HepG2 (cell line): Measurements from ENCODE around the gene EMC8. TPM values are rescaled to one million over a fixed set of nuclear protein-coding genes. Genes with fewer than 3 reads are reported as not detected.

Experiments used
- ATAC-seq: fragments of 200-7000 bp; cut with Tn5 transposase; 3 replicates; pipeline ENCODE4 v1.9.1; 2020; ENCODE audit warnings: mild to moderate bottlenecking, moderate library complexity
- BruUV-seq: library from RNA; stranded (reverse); fragments of 400-500 nt; replicated peaks from 2 replicates; lab custom pipeline; 2021; lab: Mats Ljungman, UMichigan
- CTCF ChIA-PET: fragments of 300-600 bp; formaldehyde crosslinking; extraction: SDS; loops from one replicate; lab custom pipeline; 2021; ENCODE audit warnings: low total read pairs, inconsistent platforms, low intra/inter-chr PET ratio; lab: Yijun Ruan, JAX
- POLR2A ChIA-PET: fragments of 350-600 bp; sonication (Branson Sonifier 250); formaldehyde crosslinking; loops from one replicate; lab custom pipeline; 2020; ENCODE audit warnings: antibody characterized with exemption, inconsistent platforms; lab: Yijun Ruan, JAX
- DNase-seq: peaks from one replicate; pipeline ENCODE4 v3.0.0-alpha.2; 2015; ENCODE audit warnings: low spot score
- FAIRE-seq: peaks from 3 replicates; lab custom pipeline; 2011; peaks lifted over from hg19 to GRCh38; lab: Jason Lieb, UNC
- H2AFZ ChIP-seq: one replicate; pipeline ENCODE4 v1.6.1; 2011; ENCODE audit warnings: low read length, inconsistent platforms
- H3K27ac ChIP-seq: fragments of 300-600 bp; 3 replicates; pipeline ENCODE4 v1.8.0; 2011; ENCODE audit warnings: mixed run types, mild to moderate bottlenecking, mixed read lengths, low read length, inconsistent platforms; ENCODE audit not compliant: insufficient read depth; ENCODE audit errors: extremely low read length
- H3K27me3 ChIP-seq, 2 experiments: fragments of 200-600 bp in 1 of 2; 2 replicates in 1 of 2; 3 replicates in 1 of 2; pipeline versions ENCODE4 v1.6.0 to v1.8.0; 2011; ENCODE audit warnings: low read length in 2 of 2, mild to moderate bottlenecking in 2 of 2, moderate library complexity in 2 of 2, inconsistent platforms in 1 of 2; ENCODE audit not compliant: insufficient read depth in 2 of 2, control insufficient read depth in 1 of 2
- H3K36me3 ChIP-seq, 2 experiments: fragments of 200-600 bp in 1 of 2; replicated peaks in 1 of 2; 2 replicates in 1 of 2; 3 replicates in 1 of 2; pipeline versions ENCODE4 v1.5.1 to v1.8.0; 2011; ENCODE audit warnings: low read length in 2 of 2, inconsistent platforms in 1 of 2; ENCODE audit not compliant: insufficient read depth in 2 of 2, control insufficient read depth in 1 of 2
- H3K4me1 ChIP-seq: 2 replicates; pipeline ENCODE4 v1.5.1; 2012; ENCODE audit warnings: low read length, inconsistent platforms; ENCODE audit not compliant: insufficient read depth
- H3K4me2 ChIP-seq: 2 replicates; pipeline ENCODE4 v1.6.0; 2011; ENCODE audit warnings: low read depth, low read length, inconsistent platforms
- H3K4me3 ChIP-seq, 3 experiments: fragments of 200-600 bp in 1 of 3; sonication (generic), shearing (Covaris generic) in 1 of 3; replicated peaks in 1 of 3; 2 replicates each; pipeline ENCODE4 v1.5.1; 2011 to 2016; ENCODE audit warnings: low read length in 3 of 3, inconsistent platforms in 2 of 3, low read depth in 2 of 3, mild to moderate bottlenecking in 2 of 3, control low read depth in 1 of 3, mixed read lengths in 1 of 3; ENCODE audit not compliant: insufficient read depth in 1 of 3
- H3K79me2 ChIP-seq: one replicate; pipeline ENCODE4 v1.6.1; 2011; ENCODE audit warnings: low read length, inconsistent platforms; ENCODE audit not compliant: insufficient read depth
- H3K9ac ChIP-seq: 2 replicates; pipeline ENCODE4 v1.6.0; 2011; ENCODE audit warnings: mild to moderate bottlenecking, low read depth, low read length, inconsistent platforms; ENCODE audit not compliant: insufficient read depth
- H3K9me3 ChIP-seq: 2 replicates; pipeline ENCODE4 v1.5.1; 2012; ENCODE audit warnings: mild to moderate bottlenecking, low read length
- H4K20me1 ChIP-seq: 2 replicates; pipeline ENCODE4 v1.6.0; 2011; ENCODE audit warnings: inconsistent platforms, mild to moderate bottlenecking, low read length, moderate library complexity; ENCODE audit not compliant: insufficient read depth
- PAXIP1 ChIP-seq: sonication (generic); formaldehyde crosslinking; conservative IDR thresholded peaks from 2 replicates; pipeline ENCODE4 v1.4.0; 2020; ENCODE audit warnings: mild to moderate bottlenecking, missing genetic modification reagents, moderate library complexity
- ZNF629 ChIP-seq: sonication (generic); formaldehyde crosslinking; conservative IDR thresholded peaks from 2 replicates; pipeline ENCODE4 v1.5.0; 2020; ENCODE audit warnings: missing genetic modification reagents
- WGBS: methylation state at CpG from one replicate; pipeline ENCODE4 v1.1.6; 2017; ENCODE audit warnings: low lambda C conversion rate; 5-methylcytosine and 5-hydroxymethylcytosine counted together
- in situ Hi-C: cut with HindIII; loops from 2 replicates; pipeline ENCODE4 v1.10.0; 2017; ENCODE audit warnings: low pct_unique_long_range_greater_than_20kb; ENCODE audit not compliant: extremely low pct_ligation_motif_present
- intact Hi-C: fragments of 100-400 bp; cut with micrococcal nuclease; formaldehyde crosslinking; loops from one replicate; pipeline ENCODE4 v1.10.0; 2022; ENCODE audit not compliant: unreplicated experiment
- polyA plus RNA-seq, 8 experiments: library from polyadenylated mRNA; depleted of rRNA in 3 of 8; stranded (reverse) in 7 of 8; unstranded in 1 of 8; fragments of >200 nt; fragmentation: Illumina TruSeq in 4 of 8; extraction: Trizol in 4 of 8; gene quantifications; 2 replicates each; pipeline versions ENCODE4 v1.2.1 to v1.2.3, GENCODE V29; 2011 to 2016; ENCODE audit warnings: low read depth in 4 of 8, missing spikeins in 1 of 8, mixed read lengths in 1 of 8; ENCODE audit not compliant: insufficient read depth in 1 of 8
- total RNA-seq, 5 experiments: library from RNA; depleted of rRNA; stranded (reverse); fragments of >200 nt; fragmentation: Illumina TruSeq; extraction: Trizol; gene quantifications; 2 replicates each; pipeline ENCODE4 v1.2.3, GENCODE V29; 2016; ENCODE audit warnings: low read depth in 1 of 5
- TF ChIP-seq, protein P1 (sequence below): sonication (generic); formaldehyde crosslinking; IDR thresholded peaks from 2 replicates; pipeline ENCODE4 v1.4.0; 2020; ENCODE audit warnings: missing genetic modification reagents, low read depth, mild to moderate bottlenecking, borderline replicate concordance

Gene EMC8
- total and polyA plus RNA-seq, 2 of the 13 experiments (the other 11 are each of a cell fraction or from before 2014, with no cell fraction given): 55.0 to 76.0 TPM

DNA sequence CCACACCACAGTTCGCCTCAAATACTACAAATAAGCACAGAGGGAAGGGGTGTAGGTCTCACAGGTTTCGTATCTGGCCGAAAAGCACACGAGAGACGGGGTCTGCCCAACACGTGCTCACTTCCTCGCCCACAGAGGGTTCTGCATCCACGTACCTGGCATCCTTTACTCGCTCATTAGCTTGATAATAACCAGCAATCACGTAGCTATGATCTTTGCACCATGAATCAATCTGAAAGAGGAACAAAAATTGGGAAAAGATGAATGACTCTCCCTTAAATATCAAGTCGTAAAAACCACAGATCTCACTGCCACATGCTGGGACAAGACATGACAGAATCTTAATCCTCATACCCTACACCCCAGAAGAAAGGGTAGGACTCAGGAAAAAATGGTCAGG lies 10.5 kb downstream of the EMC8 start (continued):
- TF ChIP-seq PAXIP1 (CRISPR knock-in tag): no peak

GRCh38 chr16:85785927-85786326 lies 13.4 kb downstream of the EMC8 start:
- WGBS: 99% methylated on average over 2 of the region's 2 CpGs
- POLR2A ChIA-PET: no interaction called here

More at GRCh38 chr16:85785927-85786326, 13.4 kb downstream of the EMC8 start:
- no peak overlapping the region for H3K4me2 ChIP-seq
- BruUV-seq: no TSS peak
- no peak for DNase-seq
- H4K20me1 ChIP-seq: peaks cover 25% of the 10 kb centered on the region
- H3K36me3 ChIP-seq: peaks cover 34 to 70% of the 10 kb centered on the region in 2 experiments
- CTCF ChIA-PET: no interaction called here
- H3K27ac ChIP-seq: no peak overlapping the region
- no peak overlapping the region for H2AFZ ChIP-seq
- no peak for FAIRE-seq
- no peaks in the 10 kb centered on the region for H3K9me3 ChIP-seq
- in situ Hi-C loops: no loop called here
- no peak for ATAC-seq
- H3K79me2 ChIP-seq: peaks cover 22% of the 10 kb centered on the region
- H3K4me1 ChIP-seq: peaks cover 32% of the 10 kb centered on the region
- H3K27me3 ChIP-seq: no peaks in the 10 kb centered on the region
- no peak overlapping the region for H3K9ac ChIP-seq
- peak; percentile 72 for TF ChIP-seq ZNF629 (CRISPR knock-in tag)
- TF ChIP-seq, protein P1, sequence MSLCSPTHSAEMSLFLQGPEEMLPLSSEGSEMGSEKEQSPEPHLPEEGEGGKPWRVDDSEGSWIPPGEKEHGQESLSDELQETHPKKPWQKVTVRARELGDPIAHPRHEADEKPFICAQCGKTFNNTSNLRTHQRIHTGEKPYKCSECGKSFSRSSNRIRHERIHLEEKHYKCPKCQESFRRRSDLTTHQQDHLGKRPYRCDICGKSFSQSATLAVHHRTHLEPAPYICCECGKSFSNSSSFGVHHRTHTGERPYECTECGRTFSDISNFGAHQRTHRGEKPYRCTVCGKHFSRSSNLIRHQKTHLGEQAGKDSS (CRISPR knock-in tag): no peak
- H3K4me3 ChIP-seq: no peak overlapping the region
- intact Hi-C loops: no loop called here
